ENCODE data around the gene CADM2. TPM values are rescaled to one million over a fixed set of nuclear protein-coding genes. Genes with fewer than 3 reads are reported as not detected.

CADM2 gene
- total RNA-seq, 4 donors from 2014 or later: 0.13 to 2.1 (median 0.58) TPM

- no peak for DNase-seq (ENCODE audit: low spot score in 2 of 2)
- 48 to 62% methylated on average over 1 of the region's 1 CpG for WGBS, 2 donors
- TF ChIP-seq POLR2A (IDR thresholded peaks at IDR 0.05) (no peak), CTCF (IDR thresholded peaks at IDR 0.05) (no peak)
- no peak overlapping the region for H3K4me3 ChIP-seq (ENCODE audit: low read depth, poor library complexity, severe bottlenecking)
- intact Hi-C loops (cut with DNase I; ENCODE audit: low total_unique reads): no loop called here
Measured at GRCh38 chr3:85603378-85603777, 644.6 kb downstream of the CADM2 start.

GRCh38 chr3:85604641-85605040 is 645.9 kb downstream of the CADM2 start:
- intact Hi-C loops (cut with DNase I; ENCODE audit: low total_unique reads): no loop called here
- WGBS, 2 donors: 77 to 79% methylated on average over 3 of the region's 3 CpGs
- no peak for DNase-seq (ENCODE audit: low spot score in 2 of 2)

GRCh38 chr3:85605066-85605465 is 646.3 kb downstream of the CADM2 start:
- intact Hi-C loops (cut with DNase I; ENCODE audit: low total_unique reads): no loop called here
- WGBS, 2 donors: 83 to 87% methylated on average over 2 of the region's 2 CpGs
- no peak overlapping the region for H3K4me3 ChIP-seq (ENCODE audit: low read depth, poor library complexity, severe bottlenecking)
- no peak for DNase-seq (ENCODE audit: low spot score in 2 of 2)
- TF ChIP-seq POLR2A (IDR thresholded peaks at IDR 0.05) (no peak), CTCF (IDR thresholded peaks at IDR 0.05) (no peak)

More at GRCh38 chr3:85604641-85605040, 645.9 kb downstream of the CADM2 start:
- TF ChIP-seq CTCF (IDR thresholded peaks at IDR 0.05): no peak
- no peak for TF ChIP-seq POLR2A (IDR thresholded peaks at IDR 0.05)
- H3K4me3 ChIP-seq (ENCODE audit: low read depth, poor library complexity, severe bottlenecking): no peak overlapping the region

- intact Hi-C loops (cut with DNase I; ENCODE audit: low total_unique reads): no loop called here
- no peak for TF ChIP-seq POLR2A (IDR thresholded peaks at IDR 0.05)
- no peak for TF ChIP-seq CTCF (IDR thresholded peaks at IDR 0.05)
- WGBS, 2 donors: 48 to 52% methylated on average over 2 of the region's 2 CpGs
- DNase-seq (ENCODE audit: low spot score in 2 of 2): no peak
- H3K4me3 ChIP-seq (ENCODE audit: low read depth, poor library complexity, severe bottlenecking): no peak overlapping the region
Measured at GRCh38 chr3:85626662-85627061, 667.9 kb downstream of the CADM2 start.

GRCh38 chr3:85627932-85628331 is 669.1 kb downstream of the CADM2 start:
- no peak overlapping the region for H3K4me3 ChIP-seq (ENCODE audit: low read depth, poor library complexity, severe bottlenecking)
- no peak for TF ChIP-seq POLR2A (IDR thresholded peaks at IDR 0.05)
- no peak for TF ChIP-seq CTCF (IDR thresholded peaks at IDR 0.05)
- 73 to 76% methylated on average over 5 of the region's 5 CpGs for WGBS, 2 donors
- intact Hi-C loops (cut with DNase I; ENCODE audit: low total_unique reads): no loop called here
- no peak for DNase-seq (ENCODE audit: low spot score in 2 of 2)

GRCh38 chr3:85631070-85631469 is 672.3 kb downstream of the CADM2 start:
- DNase-seq (ENCODE audit: low spot score in 2 of 2): no peak
- 91 to 94% methylated on average over 1 of the region's 1 CpG for WGBS, 2 donors
- intact Hi-C loops (cut with DNase I; ENCODE audit: low total_unique reads): no loop called here
- no peak overlapping the region for H3K4me3 ChIP-seq (ENCODE audit: low read depth, poor library complexity, severe bottlenecking)
- TF ChIP-seq CTCF (IDR thresholded peaks at IDR 0.05) (no peak), POLR2A (IDR thresholded peaks at IDR 0.05) (no peak)
